HG03095 (cell line): ENCODE data around the gene ZNF738.
"Not testable (repeated sequence)": the region's sequence is repeated elsewhere in the genome, so short reads cannot be mapped to it uniquely, and the experiment has no call there.

Experiments used
- ATAC-seq: cut with Tn5 transposase; IDR thresholded peaks from one replicate; pipeline ENCODE4 v1.9.1; 2021; ENCODE audit warnings: moderate library complexity; ENCODE audit not compliant: unreplicated experiment

The ZNF738 gene

DNA sequence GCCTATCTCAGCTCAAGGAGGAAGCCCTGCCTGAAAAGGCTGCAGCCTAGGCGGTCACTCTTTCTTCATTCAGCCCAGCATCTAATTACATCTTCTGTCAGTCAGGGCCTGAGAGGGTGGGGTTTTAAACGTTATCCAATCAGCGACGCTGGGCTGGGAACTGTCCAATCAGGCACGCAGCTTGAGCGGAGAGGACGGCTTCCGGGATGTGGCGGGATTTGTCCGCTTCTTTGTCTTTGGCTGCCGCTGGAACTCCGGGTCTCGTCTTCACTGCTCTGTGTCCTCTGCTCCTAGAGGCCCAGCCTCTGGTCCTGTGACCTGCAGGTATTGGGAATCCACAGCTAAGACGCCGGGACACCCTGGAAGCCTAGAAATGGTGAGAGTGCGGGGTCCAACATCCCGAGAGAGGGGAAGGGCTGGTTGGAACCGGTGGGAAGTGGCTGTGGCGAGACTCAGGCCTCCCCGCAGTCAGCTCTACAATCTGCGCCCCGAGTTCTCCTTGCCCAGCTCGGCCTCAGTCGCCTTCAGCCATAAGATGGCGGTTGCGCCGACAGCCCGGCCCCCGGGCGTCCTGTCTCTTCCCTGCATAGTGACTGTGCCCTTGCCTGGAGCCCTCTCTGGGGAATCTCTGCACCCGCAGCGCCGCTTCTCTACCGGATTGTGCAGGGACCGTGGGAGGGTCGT lies at the start of gene ZNF738:
Gene ZNF738 (plus strand): TSS at position 233 of the 684 bp plus-strand sequence. CDS start 141 bp downstream, at position 374.
- ATAC-seq = peak; percentile 92

DNA sequence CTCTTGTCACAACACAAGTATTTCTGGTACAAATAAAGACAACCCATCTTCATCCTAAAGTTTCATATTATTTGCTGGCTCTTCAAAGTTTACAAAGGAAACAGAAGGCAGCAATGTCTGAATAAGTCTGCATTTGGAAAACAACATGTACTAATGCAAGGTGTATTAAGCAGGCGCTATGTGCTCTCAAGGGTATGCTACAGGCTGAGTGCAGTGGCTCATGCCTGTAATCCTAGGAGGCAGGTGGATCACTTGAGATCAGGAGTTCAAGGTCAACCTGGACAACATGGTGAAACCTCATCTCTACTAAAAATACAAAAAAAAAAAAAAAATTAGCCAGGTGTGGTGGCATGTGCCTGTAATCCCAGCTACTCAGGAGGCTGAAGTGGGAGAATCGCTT lies 46.0 kb upstream of the ZNF738 start:
- not testable (repeated sequence) for ATAC-seq

DNA sequence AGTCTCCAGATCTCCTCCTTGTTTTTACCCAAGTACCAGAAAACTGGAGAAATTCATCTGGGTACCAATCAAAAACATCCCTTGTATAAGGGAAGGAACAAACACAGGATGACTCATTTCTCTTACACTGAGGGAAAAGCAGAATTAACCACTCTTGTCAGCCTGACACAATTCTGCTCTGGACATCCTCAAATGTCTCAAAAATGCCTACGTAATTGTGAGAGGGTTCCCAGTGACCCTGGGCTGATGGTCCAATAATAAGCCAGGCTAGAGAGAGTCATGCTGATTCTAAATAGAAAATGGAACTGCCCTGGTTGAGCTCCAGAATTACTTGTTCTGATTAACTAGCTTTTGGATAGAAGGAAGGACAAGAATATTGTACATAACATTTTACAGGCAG lies 44.1 kb upstream of the ZNF738 start:
- no peak for ATAC-seq

DNA sequence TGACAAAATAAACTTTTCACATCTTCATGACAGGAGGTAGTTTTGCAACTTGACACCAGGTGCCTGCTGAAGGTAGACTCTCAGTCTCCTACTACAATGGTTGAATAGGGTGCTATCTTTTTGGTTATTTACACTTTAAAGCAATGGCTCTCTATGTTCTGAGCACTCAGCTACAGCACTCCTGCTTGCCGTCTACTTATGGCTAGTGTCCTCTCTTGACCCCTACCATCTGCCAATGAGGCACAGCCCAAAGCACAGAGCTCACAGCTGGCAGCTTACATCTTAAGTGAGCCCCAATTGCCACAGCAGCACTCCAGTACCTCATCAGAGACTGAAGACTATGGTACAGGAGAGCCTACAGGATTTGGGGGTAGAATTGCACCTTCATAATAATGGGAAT lies 41.0 kb upstream of the ZNF738 start:
- no peak for ATAC-seq

DNA sequence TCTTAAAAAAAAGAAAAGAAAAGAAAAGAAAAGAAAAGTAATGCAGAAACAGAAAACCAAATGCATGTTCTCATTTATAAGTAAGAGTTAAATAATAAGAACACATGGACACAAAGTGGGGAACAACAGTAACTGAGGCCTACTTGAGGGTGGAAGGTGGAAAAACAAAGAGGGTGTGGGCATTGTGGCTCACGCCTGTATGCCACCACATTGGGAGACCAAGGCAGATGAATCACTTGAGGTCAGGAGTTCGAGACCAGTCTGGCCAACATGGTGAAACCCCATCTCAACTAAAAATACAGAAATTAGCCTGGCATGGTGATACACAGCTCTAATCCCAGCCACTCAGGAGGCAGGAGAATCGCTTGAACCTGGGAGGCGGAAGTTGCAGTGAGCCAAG lies 37.7 kb upstream of the ZNF738 start:
- ATAC-seq = no peak

DNA sequence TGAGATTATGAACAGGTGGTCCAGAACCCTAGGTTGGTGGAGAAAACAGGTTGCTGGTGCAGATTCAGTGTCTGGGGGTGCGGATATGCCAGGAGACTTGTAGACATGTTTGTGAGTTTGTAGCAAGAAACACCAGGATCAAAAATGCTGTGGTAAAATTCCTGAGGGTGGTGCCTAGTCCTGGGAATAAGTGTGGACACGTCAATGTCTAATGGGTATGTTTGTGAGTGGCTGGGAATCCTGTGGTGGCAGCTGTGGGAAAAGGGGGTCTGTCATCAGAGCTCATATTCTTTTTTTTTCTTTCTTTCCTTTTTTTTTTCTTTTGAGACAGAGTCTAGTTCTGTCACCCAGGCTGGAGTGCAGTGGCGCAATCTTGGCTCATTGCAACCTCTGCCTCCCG lies 36.8 kb upstream of the ZNF738 start:
- ATAC-seq = no peak

DNA sequence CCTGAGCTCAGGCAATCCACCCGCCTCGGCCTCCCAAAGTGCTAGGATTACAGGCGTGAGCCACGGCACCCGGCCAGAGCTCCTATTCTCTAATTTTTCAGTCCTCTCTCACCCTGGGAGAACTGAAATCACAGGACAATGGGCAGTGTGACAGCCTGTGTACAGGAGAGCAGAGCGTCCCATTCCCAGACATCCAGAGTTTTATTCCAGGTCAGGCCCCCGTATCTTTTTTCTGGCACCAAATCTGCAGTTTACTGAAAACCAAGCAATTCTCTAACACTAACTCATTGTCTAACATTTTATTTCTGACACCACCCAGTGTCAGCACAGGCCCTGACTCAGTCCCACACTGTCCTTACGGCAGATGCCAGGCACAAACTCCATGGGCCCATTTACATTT lies 36.3 kb upstream of the ZNF738 start:
- no peak for ATAC-seq

DNA sequence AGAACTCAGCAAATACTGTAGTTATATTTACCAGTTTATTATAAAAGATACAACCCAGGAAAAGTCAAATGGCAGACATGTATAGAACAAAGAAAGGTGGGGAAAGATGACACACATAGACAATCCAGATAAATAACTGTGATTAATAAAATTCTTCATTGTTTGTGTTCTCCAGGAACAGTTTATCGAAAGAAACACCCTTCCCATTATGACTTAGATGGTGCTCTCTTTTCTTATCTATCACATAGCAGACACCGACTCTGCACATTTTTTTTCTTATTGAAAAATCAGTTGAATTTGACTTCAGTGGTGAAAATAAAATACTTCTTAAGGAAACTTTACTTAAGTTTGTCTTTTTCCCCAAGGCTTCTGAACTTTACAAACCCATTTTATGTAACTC lies 35.8 kb upstream of the ZNF738 start:
- no peak for ATAC-seq

DNA sequence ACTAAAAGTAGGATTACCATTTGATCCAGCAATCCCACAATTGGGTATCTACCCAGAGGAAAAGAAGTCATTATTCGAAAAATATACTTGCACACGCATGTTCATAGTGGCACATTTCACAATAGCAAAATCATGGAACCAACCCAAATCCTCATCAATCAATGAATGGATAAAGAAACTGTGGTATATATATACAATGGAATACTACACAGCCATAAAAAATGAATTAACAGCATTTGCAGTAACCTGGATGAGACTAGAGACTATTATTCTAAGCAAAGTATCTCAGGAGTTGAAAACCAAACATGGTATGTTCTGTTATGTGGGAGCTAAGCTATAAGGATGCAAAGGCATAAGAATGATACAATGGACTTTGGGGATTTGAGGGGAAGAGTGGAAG lies 32.6 kb upstream of the ZNF738 start:
- ATAC-seq = no peak

DNA sequence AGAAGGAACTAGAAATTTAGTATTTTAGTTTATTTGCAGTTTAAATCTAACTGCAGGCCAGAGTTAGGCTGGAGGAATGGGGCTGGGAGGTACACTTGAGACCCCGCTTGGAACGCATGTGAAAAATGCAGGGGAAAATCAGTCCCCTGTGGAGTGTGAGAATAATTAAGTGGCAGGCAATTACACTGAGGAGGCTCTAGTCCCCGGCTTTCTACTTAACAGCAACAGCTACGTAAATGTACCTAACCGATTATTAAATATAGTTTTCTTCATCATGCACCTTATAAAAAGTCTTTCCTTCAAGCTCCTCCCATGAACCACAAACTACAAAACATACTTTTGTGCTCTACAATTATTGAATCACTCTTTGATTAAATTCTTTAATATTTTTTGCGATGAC lies 30.4 kb upstream of the ZNF738 start:
- no peak for ATAC-seq

DNA sequence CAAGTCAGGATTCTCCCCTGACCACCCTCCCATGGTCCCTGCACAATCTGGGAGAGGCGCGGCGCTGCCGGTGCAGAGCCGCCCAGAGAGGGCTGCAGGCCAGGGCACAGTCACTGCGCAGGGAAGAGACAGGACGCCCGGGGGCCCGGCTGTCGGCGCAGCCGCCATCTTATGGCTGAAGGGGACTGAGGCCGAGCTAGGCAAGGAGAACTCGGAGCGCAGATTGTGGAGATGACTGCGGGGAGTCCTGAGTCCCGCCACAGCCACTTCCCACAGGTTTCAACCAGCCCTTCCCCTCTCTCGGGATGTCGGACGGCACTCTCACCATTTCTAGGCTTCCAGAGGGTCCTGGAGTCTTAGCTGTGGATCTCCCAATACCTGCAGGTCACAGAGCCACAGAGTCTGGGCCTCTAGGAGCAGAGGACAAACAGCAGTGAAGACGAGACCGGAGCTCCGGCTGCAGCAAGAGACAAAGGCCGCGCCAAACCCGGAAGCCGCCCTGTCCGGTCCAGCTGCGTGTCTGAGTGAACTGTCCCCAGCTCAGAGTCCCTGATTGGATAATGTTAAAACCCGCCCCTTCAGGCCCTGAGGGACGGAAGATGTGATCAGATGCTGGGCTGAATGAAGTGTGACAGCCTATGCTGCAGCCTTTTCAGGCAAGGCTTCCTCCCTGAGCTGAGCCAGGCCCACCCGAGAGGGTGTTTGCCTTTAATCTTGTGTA lies 29.8 kb upstream of the ZNF738 start, which contains the start of gene ZNF708:
Gene ZNF708 (minus strand): TSS at position 526 of the 721 bp plus-strand sequence. CDS start 198 bp downstream, at position 328.
- ATAC-seq = peak; percentile 99

DNA sequence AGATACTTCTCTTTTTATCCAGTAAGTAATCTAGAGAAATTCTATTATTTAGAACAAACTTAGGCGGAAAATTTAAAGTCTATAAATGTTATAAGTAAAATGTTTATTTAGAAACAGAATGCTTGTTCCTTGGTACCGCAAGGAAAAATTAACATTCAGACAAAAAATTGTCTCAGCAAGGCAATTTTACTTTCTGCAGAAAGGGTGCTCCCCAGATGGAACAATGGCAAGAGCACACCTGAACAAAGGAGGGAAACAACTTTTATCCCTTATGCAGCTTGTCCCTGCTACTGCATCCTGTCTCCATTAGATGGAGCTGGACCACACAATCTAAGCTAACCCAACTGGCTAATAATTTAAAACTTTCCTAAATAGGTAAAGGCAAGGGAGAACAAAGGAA lies 23.1 kb upstream of the ZNF738 start:
- no peak for ATAC-seq

DNA sequence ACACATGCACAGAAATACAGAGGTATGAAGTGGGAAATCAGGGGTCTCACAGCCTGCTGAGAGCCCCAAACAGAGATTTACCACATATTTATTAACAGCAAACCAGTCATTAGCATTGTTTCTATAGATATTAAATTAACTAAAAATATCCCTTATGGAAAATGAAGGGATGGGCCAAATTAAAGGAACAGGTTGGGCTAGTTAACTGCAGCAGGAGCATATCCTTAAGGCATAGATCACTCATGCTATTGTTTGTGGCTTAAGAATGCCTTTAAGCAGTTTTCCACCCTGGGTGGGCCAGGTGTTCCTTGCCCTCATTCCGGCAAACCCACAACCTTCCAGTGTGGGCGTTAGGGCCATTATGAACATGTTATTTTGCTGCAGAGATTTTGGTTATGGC lies 14.0 kb upstream of the ZNF738 start:
- ATAC-seq = not testable (repeated sequence)

DNA sequence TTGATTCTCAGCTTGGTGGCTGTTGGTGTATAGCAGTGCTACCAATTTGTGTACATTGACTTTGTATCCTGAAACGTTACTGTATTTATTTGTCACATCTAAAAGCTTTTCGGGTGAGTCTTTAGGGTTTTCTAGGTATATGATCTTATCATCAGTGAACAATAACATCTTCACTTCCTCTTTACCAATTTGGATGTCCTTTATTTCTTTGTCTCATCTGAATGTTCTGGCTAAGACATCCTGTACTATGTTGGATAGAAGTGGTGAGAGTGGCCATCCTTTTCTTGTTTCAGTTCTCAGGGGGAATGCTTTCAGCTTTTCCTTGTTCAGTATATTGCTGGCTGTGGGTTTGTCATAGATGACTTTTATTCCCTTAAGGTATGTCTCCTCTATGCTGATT lies 6.0 kb upstream of the ZNF738 start:
- no peak for ATAC-seq

DNA sequence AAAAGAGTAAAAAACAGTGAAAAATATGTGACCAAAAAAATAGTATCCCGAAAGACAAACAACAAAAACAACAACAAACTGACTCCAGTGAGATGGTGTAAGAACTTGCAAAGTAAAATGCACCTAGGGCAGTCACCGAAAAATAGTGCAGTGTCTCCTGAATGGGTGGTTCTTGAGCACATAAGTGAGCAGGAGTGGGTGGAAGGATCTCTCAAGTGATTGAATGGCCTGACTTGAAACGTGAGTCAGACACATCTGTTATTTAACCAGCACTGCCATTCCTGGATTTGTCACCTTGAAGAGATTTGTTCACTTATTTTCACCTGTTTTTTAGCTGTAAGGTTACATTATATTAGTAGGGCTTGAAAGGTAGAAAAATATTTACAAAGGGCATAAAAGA lies 3.5 kb downstream of the ZNF738 start:
- ATAC-seq = no peak

DNA sequence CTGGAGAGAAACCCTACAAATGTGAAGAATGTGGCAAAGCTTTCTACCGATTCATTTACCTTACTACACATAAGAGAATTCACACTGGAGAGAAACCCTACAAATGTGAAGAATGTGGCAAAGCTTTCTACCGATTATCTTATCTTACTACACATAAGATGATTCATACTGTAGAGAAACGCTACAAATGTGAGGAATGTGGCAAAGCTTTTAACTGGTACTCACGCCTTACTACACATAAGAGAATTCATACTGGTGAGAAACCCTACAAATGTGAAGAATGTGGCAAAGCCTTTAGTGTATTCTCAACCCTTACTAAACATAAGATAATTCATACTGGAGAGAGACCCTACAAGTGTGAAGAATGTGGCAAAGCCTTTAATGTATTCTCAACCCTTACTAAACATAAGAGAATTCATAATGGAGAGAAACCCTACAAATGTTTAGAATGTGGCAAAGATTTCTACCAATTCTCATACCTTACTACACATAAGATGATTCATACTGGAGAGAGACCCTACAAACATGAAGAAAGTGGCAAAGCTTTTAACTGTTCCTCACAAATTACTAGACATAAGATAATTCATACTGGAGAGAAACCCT lies 25.3 kb downstream of the ZNF738 start:
- no peak for ATAC-seq

DNA sequence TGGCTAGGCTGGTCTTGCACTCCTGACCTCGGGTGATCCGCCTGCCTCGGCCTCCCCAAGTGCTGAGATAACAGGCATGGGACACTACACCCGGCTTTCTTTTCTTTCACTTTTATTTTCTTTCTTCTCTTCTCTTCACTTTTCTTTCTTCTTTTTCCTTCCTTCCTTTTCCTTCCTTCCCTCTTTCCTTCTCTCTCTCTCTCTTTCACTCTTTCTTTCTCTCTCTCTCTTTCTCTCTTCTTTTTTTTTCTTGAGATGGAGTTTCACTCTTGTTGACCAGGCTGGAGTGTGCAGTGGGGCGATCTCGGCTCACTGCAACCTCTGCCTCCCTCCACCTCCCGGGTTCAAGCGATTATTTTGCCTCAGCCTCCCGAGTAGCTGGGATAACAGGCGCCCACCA lies 37.3 kb downstream of the ZNF738 start:
- ATAC-seq = no peak

DNA sequence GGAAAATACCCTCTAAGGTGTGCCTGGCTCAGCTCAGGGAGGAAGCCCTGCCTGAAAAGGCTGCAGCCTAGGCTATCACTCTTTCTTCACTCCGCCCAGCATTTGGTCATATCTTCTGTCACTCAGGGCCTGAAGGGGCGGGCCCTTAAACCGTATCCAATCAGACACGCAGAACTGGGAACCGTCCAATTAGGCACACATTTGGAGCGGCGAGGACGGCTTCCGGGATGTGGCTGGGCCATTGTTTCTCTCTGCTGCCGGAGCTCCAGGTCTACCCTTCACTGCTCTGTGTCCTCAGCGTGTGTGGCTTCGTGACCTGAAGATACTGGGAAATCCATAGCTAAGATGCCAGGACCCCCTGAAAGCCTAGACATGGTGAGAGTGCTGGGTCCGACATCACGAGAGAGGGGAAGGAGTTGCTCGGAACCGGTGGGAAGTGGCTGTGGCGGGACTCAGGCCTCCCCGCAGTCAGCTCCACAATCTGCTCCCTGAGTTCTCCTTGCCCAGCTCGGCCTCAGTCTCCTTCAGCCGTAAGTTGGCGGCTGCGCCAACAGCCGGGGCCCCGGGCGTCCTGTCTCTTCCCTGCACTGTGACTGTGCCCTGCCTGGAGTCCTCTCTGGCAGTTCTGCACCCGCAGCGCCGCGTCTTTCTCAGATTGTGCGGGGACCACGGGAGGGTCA lies 38.2 kb downstream of the ZNF738 start, which contains the start of gene ZNF493:
Gene ZNF493 (plus strand): TSS at position 241 of the 680 bp plus-strand sequence. CDS start 105 bp downstream, at position 346.
- peak; percentile 99 for ATAC-seq

DNA sequence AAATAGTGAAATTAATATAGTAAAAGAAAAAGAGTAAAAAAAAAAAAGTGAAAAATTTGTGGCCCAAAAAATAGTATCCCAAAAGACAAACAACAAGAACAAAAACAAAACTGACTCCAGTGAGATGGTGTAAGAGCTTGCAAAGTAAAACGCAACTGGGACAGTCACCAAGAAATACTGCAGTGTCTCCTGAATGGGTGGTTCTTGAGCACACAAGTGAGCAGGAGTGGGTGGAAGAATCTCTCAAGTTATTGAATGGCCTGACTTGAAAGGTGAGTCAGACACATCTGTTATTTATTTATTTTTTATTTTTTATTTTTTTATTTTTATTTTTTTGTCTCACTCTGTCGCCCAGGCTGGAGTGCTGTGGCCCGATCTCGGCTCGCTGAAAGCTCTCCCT lies 40.1 kb downstream of the ZNF738 start:
- no peak for ATAC-seq

DNA sequence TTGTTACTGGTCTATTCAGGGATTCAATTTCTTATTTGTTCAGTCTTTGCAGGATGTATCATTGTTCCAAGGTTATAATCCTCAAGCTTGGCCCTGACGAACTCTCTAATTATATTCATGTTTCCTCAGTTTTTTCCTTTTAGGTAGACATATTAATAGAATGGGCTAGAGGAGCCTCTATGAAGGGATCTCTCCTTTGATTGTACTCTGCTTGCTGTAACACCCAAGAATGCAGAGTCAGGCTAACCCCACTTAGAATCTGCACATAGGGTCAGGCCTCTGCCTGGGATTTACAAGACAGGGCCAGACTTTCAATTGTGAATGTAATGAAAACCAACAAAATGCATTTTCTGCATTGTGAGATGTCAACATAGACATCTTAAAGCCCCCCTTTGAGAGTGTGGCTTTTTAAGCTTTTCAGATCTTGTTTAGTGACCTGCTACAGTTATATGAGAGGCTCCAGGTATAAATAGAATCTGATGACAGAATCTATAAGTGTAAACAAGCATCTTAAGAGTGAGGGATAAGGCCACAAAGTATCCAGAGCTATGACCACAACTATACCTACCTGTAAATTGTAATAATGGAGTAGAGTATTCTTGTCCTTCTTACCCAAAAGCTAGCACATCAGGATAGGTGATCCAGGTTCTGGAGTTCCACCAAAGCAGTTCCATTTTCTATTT lies 43.6 kb downstream of the ZNF738 start:
- no peak for ATAC-seq

DNA sequence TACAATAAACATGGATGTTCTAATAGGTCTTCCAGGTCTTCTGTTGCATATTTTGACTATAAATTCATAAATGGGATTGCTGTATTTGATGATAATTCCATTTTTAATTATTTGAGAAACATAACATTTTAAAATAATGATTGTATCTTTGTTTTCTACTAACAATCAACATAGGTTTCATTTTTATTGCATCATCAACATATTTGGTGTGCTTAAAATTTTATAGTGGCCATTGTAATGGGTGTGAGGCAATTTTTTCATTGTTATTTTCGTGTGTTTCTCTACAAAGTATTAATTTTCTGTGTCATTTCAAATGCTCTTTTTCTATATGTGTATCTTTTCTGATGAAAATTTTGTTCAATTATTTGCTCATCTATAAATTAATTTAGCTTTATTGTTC lies 51.4 kb downstream of the ZNF738 start:
- no peak for ATAC-seq
